BLaER1 (cell line): ENCODE data around the gene C12orf42.

ENCODE experiments used
- H3K27ac ChIP-seq: shearing (Covaris generic); formaldehyde crosslinking; 2 replicates; pipeline ENCODE4 v1.8.1; 2022
- H3K27me3 ChIP-seq: shearing (Covaris generic); formaldehyde crosslinking; 2 replicates; pipeline ENCODE4 v1.8.1; 2022
- H3K36me3 ChIP-seq: shearing (Covaris generic); formaldehyde crosslinking; 2 replicates; pipeline ENCODE4 v1.8.1; 2022
- H3K4me1 ChIP-seq: shearing (Covaris generic); formaldehyde crosslinking; 2 replicates; pipeline ENCODE4 v1.8.1; 2022
- H3K4me2 ChIP-seq: shearing (Covaris generic); formaldehyde crosslinking; 2 replicates; pipeline ENCODE4 v1.8.1; 2022
- H3K4me3 ChIP-seq: shearing (Covaris generic); formaldehyde crosslinking; 2 replicates; pipeline ENCODE4 v1.8.1; 2022
- H3K9ac ChIP-seq: shearing (Covaris generic); formaldehyde crosslinking; 2 replicates; pipeline ENCODE4 v1.8.1; 2022
- H3K9me3 ChIP-seq: shearing (Covaris generic); formaldehyde crosslinking; 2 replicates; pipeline ENCODE4 v1.8.1; 2022
- H4K20me1 ChIP-seq: shearing (Covaris generic); formaldehyde crosslinking; 2 replicates; pipeline ENCODE4 v1.8.1; 2022
- Cebpa-rat ChIP-seq: shearing (Covaris generic); IDR thresholded peaks from 2 replicates; pipeline ENCODE4 v1.8.1; 2022

The C12orf42 gene

GRCh38 chr12:103354403-103354802, 141.4 kb downstream of the C12orf42 start:
- Histone ChIP-seq H3K9ac (no peak overlapping the region), H3K36me3 (no peaks in the 10 kb centered on the region), H3K4me3 (no peak overlapping the region), H3K4me2 (no peak overlapping the region), H3K27me3 (no peaks in the 10 kb centered on the region), H4K20me1 (no peaks in the 10 kb centered on the region), H3K9me3 (no peaks in the 10 kb centered on the region), H3K27ac (no peak overlapping the region), H3K4me1 (no peaks in the 10 kb centered on the region)
- TF ChIP-seq Cebpa-rat, result no peak

GRCh38 chr12:103353913-103354312, 141.9 kb downstream of the C12orf42 start:
- no peak for TF ChIP-seq Cebpa-rat
- no peaks in the 10 kb centered on the region for H3K36me3 ChIP-seq
- H3K4me2 ChIP-seq, result no peak overlapping the region
- H3K9me3 ChIP-seq, result no peaks in the 10 kb centered on the region
- no peak overlapping the region for H3K27ac ChIP-seq
- no peaks in the 10 kb centered on the region for H3K27me3 ChIP-seq
- no peak overlapping the region for H3K9ac ChIP-seq
- H3K4me1 ChIP-seq, result no peaks in the 10 kb centered on the region
- no peaks in the 10 kb centered on the region for H4K20me1 ChIP-seq
- H3K4me3 ChIP-seq, result no peak overlapping the region

- H4K20me1 ChIP-seq, result no peaks in the 10 kb centered on the region
- no peaks in the 10 kb centered on the region for H3K36me3 ChIP-seq
- no peak overlapping the region for H3K27ac ChIP-seq
- no peaks in the 10 kb centered on the region for H3K27me3 ChIP-seq
- H3K9me3 ChIP-seq, result no peaks in the 10 kb centered on the region
- H3K9ac ChIP-seq, result no peak overlapping the region
- H3K4me3 ChIP-seq, result no peak overlapping the region
- H3K4me1 ChIP-seq, result no peaks in the 10 kb centered on the region
- no peak overlapping the region for H3K4me2 ChIP-seq
- no peak for TF ChIP-seq Cebpa-rat
These were observed 145.7 kb downstream of the C12orf42 start for GRCh38 chr12:103350116-103350515.

DNA sequence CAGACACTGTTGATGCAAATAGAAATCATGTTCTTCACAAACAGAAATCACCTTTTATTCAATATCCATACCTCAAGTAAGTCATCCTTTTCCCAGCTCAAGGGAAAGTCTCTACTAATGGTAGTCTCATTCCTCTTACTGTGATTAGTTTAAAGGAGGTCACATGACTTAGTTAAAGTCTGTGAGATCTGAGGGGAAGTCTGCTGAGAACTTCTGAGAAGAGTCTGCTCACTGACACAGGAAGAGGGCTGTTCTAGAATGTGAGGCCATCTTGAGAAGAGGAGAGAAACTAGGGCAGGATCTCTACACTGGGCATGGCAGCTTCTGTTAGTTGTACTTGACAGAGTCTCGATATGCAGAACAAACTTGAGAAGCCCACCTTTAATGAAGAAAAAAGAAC, 146.8 kb downstream of the C12orf42 start:
- no peaks in the 10 kb centered on the region for H3K9me3 ChIP-seq
- no peak overlapping the region for H3K4me3 ChIP-seq
- TF ChIP-seq Cebpa-rat, result no peak
- H3K27ac ChIP-seq, result no peak overlapping the region
- H4K20me1 ChIP-seq, result no peaks in the 10 kb centered on the region
- no peaks in the 10 kb centered on the region for H3K36me3 ChIP-seq
- no peaks in the 10 kb centered on the region for H3K4me1 ChIP-seq
- H3K9ac ChIP-seq, result no peak overlapping the region
- no peak overlapping the region for H3K4me2 ChIP-seq
- H3K27me3 ChIP-seq, result no peaks in the 10 kb centered on the region

GRCh38 chr12:103336940-103337339, 158.8 kb downstream of the C12orf42 start:
- no peak overlapping the region for H3K4me2 ChIP-seq
- H3K27me3 ChIP-seq, result no peaks in the 10 kb centered on the region
- H3K36me3 ChIP-seq, result no peaks in the 10 kb centered on the region
- H3K4me3 ChIP-seq, result no peak overlapping the region
- H3K4me1 ChIP-seq, result no peaks in the 10 kb centered on the region
- no peaks in the 10 kb centered on the region for H4K20me1 ChIP-seq
- H3K9ac ChIP-seq, result no peak overlapping the region
- no peak for TF ChIP-seq Cebpa-rat
- H3K27ac ChIP-seq, result no peak overlapping the region
- no peaks in the 10 kb centered on the region for H3K9me3 ChIP-seq

DNA sequence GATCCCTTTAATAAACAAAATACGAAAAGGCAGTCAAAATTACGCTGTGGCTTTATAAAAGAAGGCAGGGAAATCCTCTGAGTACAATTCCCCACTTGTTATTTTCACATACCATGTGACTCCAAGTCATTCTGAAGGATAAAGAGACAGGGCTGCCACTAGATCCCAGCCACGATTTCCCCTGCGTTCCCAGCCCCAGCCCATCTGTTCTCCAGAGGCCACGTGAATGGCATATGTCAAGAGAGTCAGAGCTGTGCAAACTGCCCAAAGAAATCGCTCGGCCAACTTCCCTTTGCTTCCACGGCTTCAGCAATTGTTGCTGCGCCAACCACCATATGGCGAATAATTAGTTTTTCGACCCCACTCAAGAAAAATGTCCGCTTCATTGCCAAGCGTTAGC, 161.3 kb downstream of the C12orf42 start:
- no peaks in the 10 kb centered on the region for H3K9me3 ChIP-seq
- H3K4me1 ChIP-seq, result no peaks in the 10 kb centered on the region
- no peak overlapping the region for H3K27ac ChIP-seq
- H3K9ac ChIP-seq, result no peak overlapping the region
- H3K4me3 ChIP-seq, result no peak overlapping the region
- no peak overlapping the region for H3K4me2 ChIP-seq
- no peaks in the 10 kb centered on the region for H3K36me3 ChIP-seq
- no peak for TF ChIP-seq Cebpa-rat
- no peaks in the 10 kb centered on the region for H4K20me1 ChIP-seq
- H3K27me3 ChIP-seq, result no peaks in the 10 kb centered on the region

GRCh38 chr12:103333676-103334075, 162.1 kb downstream of the C12orf42 start:
- Histone ChIP-seq H4K20me1 (no peaks in the 10 kb centered on the region), H3K9ac (no peak overlapping the region), H3K4me1 (no peaks in the 10 kb centered on the region)

GRCh38 chr12:103331643-103332042, 164.1 kb downstream of the C12orf42 start:
- no peak overlapping the region for H3K4me3 ChIP-seq
- H3K27ac ChIP-seq, result no peak overlapping the region
- no peaks in the 10 kb centered on the region for H3K36me3 ChIP-seq
- no peaks in the 10 kb centered on the region for H3K27me3 ChIP-seq
- H3K4me1 ChIP-seq, result no peaks in the 10 kb centered on the region
- no peaks in the 10 kb centered on the region for H4K20me1 ChIP-seq
- no peaks in the 10 kb centered on the region for H3K9me3 ChIP-seq
- no peak for TF ChIP-seq Cebpa-rat
- no peak overlapping the region for H3K9ac ChIP-seq
- no peak overlapping the region for H3K4me2 ChIP-seq

More at GRCh38 chr12:103333676-103334075, 162.1 kb downstream of the C12orf42 start:
- Histone ChIP-seq H3K27ac (no peak overlapping the region), H3K9me3 (no peaks in the 10 kb centered on the region), H3K27me3 (no peaks in the 10 kb centered on the region), H3K4me2 (no peak overlapping the region), H3K4me3 (no peak overlapping the region), H3K36me3 (no peaks in the 10 kb centered on the region)
- no peak for TF ChIP-seq Cebpa-rat

DNA sequence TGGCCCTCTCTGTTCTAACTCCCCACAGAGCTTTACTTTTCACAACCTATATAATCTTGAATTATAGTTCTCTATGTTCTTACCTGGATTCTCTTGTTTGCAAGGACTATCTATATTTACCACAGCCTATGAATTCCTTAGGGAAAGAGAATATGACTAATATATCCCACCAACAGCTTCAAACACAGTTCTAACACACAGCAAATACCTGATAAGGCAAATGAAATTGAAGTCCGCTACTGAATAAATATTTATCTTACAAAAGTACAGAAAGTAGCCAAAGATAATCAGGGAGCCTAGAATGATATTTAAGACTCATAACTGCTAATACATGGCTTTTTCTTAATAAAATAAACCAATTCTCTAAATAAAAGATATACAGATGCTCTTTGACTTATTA, 165.1 kb downstream of the C12orf42 start:
- Histone ChIP-seq H3K36me3 (no peaks in the 10 kb centered on the region), H3K4me1 (no peaks in the 10 kb centered on the region), H3K9me3 (no peaks in the 10 kb centered on the region), H3K27ac (no peak overlapping the region), H3K27me3 (no peaks in the 10 kb centered on the region), H3K9ac (no peak overlapping the region), H3K4me2 (no peak overlapping the region), H4K20me1 (no peaks in the 10 kb centered on the region), H3K4me3 (no peak overlapping the region)
- no peak for TF ChIP-seq Cebpa-rat

DNA sequence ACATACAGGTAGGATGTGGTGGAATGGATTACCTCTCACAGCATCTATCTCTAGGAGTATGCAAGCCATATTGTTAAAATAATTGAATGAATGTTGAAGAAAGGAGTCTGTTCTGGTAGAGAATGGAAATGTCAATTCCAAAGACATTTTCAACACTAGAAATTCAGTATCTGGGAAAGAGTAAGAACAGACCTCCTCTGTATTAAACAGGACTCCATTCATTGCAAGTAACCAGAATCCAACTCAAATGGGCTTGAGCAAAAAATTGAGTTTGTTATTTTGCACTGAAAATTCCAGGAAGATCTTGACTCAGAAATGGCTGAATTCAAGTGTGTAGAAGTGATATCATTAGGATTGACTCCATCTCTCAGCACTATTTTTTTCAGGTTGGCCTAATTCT, 168.1 kb downstream of the C12orf42 start:
- H3K4me1 ChIP-seq, result no peaks in the 10 kb centered on the region
- H4K20me1 ChIP-seq, result no peaks in the 10 kb centered on the region
- no peaks in the 10 kb centered on the region for H3K36me3 ChIP-seq
- no peaks in the 10 kb centered on the region for H3K9me3 ChIP-seq
- H3K4me3 ChIP-seq, result no peak overlapping the region
- no peak overlapping the region for H3K9ac ChIP-seq
- H3K27me3 ChIP-seq, result no peaks in the 10 kb centered on the region
- H3K27ac ChIP-seq, result no peak overlapping the region
- no peak for TF ChIP-seq Cebpa-rat
- H3K4me2 ChIP-seq, result no peak overlapping the region

GRCh38 chr12:103326190-103326589, 169.6 kb downstream of the C12orf42 start:
- Histone ChIP-seq H3K27ac (no peak overlapping the region), H3K4me2 (no peak overlapping the region), H4K20me1 (no peaks in the 10 kb centered on the region), H3K27me3 (no peaks in the 10 kb centered on the region), H3K4me1 (no peaks in the 10 kb centered on the region), H3K4me3 (no peak overlapping the region), H3K9ac (no peak overlapping the region), H3K9me3 (no peaks in the 10 kb centered on the region), H3K36me3 (no peaks in the 10 kb centered on the region)
- TF ChIP-seq Cebpa-rat, result no peak
